ENCODE measurements around the gene CCNI. TPM values are rescaled to one million over a fixed set of nuclear protein-coding genes. Genes with fewer than 3 reads are reported as not detected.
A peak's percentile ranks its signal among the peaks of the same experiment; 100 is the strongest.
"Not testable (repeated sequence)": the region's sequence is repeated elsewhere in the genome, so short reads cannot be mapped to it uniquely, and the experiment has no call there.

Gene CCNI
- total RNA-seq, 2 donors from 2014 or later, result 182 to 227 TPM

DNA sequence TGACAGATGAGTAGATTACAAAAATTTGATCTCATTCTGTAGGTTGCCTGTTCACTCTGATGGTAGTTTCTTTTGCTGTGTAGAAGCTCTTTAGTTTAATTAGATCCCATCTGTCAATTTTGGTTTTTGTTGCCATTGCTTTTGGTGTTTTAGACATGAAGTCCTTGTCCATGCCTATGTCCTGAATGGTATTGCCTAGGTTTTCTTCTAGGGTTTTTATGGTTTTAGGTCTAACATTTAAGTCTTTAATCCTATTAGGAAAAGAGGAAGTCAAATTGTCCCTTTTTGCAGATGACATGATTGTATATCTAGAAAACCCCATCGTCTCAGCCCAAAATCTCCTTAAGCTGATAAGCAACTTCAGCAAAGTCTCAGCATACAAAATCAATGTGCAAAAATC lies 11.2 kb upstream of the CCNI start:
- intact Hi-C loops (cut with DNase I, micrococcal nuclease); DNase-seq; ATAC-seq: not testable (repeated sequence)

GRCh38 chr4:77084019-77084639 lies 8.3 kb upstream of the CCNI start:
- no peak for ATAC-seq
- intact Hi-C loops (cut with DNase I, micrococcal nuclease), result no loop called here
- no peak for DNase-seq

DNA sequence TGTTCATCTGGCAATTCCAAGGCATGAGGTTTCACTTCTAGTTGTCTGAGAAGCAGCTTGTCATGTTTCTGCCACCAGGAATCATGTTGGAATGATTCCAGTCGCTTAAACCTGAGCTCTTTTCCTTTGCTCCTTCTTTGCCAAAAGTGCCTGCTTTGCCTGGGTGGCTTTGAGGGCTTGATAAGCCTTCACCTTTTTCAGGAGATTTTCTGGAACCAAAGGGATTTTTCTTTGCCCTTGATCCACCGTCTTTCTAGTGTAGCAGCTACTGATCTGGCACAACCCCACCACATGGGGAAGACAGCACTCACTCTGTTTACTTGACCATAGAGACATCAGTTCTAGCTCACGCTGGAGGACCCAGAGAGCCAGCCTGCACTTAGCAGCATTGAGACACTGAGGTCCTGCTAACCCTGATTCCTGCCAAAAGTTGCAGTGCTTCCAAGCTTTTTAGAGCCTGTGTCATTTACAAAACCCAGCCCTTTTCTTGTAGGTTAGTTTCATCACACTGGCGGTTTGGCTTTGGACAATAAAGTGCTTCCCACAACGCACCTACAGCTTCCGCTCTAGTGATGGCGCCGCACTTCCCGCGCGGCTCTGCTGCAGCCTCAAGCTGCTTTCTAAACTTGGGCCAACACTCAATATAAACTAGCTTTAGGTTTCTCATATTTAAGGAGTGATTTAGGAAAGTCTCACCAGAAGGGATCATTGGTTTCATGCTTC lies 7.3 kb upstream of the CCNI start:
- DNase-seq (no peak), ATAC-seq (no peak)
- intact Hi-C loops (cut with DNase I, micrococcal nuclease), result no loop called here

DNA sequence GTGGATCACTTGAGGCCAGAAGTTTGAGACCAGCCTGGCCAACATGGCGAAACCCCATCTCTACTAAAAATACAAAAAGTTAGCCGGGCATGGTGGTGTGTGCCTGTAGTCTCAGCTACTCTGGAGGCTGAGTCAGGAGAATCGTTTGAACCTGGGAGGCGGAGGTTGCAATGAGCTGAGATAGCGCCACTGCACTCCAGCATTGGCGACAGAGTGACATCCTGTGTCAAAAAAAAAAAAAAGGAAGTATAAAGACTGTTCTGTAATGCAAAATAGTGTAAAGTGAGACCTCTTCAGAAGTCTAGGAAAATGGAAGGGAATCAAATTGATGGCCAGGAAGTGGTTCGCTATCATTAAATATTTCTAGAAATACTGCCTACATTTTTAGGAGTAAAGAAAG lies 5.0 kb upstream of the CCNI start:
- intact Hi-C loops (cut with DNase I, micrococcal nuclease); ATAC-seq; DNase-seq: not testable (repeated sequence)

DNA sequence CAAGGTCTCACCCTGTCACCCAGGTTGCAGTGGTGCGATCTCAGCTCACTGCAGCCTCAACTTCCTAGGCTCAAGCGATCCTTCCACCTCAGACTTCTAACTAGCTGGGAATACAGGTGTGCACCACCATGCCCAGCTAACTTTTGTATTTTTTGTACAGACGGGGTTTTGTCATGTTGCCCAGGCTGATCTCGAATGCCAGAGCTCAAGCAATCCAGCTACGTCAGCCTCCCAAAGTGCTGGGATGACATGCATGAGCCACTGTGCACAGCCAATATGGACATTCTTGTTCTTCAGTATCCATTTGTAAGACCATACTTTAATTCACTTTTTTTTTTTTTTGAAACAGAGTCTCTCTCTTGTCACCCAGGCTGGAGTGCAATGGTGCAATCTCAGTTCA lies 3.5 kb upstream of the CCNI start:
- intact Hi-C loops (cut with DNase I, micrococcal nuclease), result no loop called here

GRCh38 chr4:77078401-77078800 lies 2.6 kb upstream of the CCNI start:
- intact Hi-C loops (cut with DNase I, micrococcal nuclease), result no loop called here
- DNase-seq (no peak), ATAC-seq (no peak)

More for the DNA sequence above, 3.5 kb upstream of the CCNI start:
- DNase-seq (no peak), ATAC-seq (no peak)

DNA sequence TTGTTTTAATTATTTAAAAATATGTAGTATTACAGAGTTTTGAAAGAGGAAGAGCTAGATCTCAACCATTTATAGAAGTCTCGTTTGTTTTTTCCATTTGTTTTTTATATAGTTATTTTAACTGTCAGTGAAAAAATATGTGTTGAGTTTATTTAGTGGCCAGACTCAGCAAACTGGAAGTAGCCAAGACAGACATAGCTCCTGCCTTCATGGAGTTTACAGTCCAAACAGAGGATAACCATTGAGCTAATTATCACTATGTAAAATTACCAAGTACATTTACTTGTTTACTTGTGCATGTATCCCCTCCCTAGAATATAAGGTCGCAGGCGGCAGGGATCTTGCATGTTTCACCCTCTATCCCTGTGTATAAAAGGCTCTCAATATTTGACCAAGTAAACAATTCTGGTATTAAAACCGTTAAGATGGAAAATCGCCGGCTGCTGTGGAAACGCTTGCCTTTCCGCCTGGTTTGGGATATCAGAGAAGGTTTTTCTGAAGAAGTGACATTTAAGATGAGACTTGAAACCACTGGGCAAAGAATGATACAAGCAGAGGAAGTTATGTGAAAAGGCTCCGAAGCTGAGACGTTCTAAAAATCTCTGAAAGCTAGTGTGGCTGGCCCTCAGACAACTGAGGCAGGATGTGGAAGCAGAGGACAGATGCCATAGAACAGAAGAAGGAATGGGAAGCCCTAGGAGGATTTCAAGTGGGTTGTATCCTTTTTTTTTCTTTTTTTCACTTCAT lies 1.3 kb upstream of the CCNI start:
- intact Hi-C loops (cut with DNase I, micrococcal nuclease), result no loop called here
- no peak for ATAC-seq
- DNase-seq, result no peak

DNA sequence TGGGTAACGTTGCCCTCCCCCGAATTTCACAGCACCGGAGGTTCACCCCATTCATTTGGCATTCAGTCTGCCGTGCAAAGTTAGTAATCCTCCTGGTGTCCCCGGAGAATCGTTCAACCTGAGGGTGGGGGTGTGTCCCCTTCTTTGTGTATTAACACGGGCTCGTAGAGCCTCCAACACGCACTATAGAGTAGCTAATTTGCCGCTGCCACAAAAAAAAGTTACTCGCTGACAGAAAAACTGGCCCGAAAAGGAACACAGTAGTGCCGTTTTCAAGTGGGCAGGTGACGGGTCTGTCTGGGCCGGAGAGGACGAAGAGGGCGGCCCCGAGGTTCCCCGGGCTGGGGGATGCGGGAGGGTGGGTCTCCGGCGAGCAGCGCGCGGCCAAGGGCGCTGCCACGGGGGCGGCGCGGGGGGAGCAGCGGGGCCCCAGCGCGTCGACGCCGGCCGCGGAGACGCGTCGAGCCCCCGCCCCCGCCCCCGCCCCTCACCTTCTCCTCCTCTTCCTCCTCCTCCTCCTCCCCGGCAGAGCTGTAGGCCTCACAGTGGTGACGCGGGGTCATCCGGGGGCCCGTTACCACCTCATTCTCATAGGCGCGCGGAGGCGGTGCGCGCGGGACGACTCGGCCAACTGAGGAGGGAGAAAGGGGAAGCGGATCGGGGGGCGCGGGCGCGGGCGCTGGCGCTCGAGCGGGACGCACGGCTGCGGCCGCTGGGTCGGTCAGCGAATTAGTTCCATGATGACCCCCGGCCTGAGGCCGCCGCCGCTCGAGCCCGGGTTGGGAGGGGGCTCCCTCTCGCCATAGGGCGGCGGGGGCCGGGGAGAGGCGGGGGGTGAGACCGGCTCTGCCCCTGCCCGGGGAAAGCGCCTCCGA lies 571 bp downstream of the CCNI start:
- intact Hi-C loops (cut with DNase I, micrococcal nuclease), result no loop called here
- peak; percentile 58 for ATAC-seq
- DNase-seq, result peak; percentile 76 to 80

DNA sequence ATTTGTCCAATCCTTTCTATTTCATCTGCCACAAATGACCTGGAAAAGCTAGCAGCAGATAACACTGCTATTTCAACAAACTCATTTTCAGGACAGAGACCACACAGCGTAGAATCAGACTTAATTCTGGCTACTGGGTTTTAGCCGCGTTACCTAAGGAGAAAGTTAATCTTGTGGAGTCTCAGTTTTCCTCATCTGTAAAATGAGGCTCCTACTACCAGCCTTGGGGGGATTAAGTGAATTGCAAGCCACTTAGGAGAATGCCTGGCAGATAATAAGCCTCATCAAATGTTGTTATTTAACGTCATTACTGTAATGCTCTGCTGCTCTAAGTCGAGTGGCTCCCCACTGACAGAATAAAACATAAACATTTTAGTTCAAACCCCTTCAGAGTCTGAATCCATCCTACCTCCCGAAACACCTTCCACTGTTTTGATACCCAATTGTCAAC lies 1.4 kb downstream of the CCNI start:
- ATAC-seq (no peak), DNase-seq (no peak)
- intact Hi-C loops (cut with DNase I, micrococcal nuclease), result no loop called here

DNA sequence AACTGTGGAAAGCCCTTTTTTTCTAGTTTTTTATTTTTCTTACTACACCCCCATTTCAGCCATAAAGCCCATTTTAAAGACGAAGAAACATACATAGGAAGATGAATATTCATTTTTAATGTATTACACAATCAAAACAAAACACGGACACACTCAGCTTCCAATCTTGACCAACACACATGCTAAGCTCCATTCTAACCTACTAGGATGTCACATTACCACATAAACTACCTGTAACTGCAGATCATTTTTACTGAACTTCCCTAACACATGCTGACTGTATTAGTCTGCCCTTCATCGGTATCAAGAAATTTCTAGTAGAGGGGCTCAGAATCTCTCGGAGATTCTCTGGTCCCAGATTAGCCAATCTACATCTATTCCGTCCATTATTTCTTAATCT lies 1.8 kb downstream of the CCNI start:
- ATAC-seq (no peak), DNase-seq (no peak)
- intact Hi-C loops (cut with DNase I, micrococcal nuclease), result no loop called here

- no peak for DNase-seq
- intact Hi-C loops (cut with DNase I, micrococcal nuclease), result no loop called here
- no peak for ATAC-seq
Measured at GRCh38 chr4:77073106-77073809, 2.5 kb downstream of the CCNI start.

DNA sequence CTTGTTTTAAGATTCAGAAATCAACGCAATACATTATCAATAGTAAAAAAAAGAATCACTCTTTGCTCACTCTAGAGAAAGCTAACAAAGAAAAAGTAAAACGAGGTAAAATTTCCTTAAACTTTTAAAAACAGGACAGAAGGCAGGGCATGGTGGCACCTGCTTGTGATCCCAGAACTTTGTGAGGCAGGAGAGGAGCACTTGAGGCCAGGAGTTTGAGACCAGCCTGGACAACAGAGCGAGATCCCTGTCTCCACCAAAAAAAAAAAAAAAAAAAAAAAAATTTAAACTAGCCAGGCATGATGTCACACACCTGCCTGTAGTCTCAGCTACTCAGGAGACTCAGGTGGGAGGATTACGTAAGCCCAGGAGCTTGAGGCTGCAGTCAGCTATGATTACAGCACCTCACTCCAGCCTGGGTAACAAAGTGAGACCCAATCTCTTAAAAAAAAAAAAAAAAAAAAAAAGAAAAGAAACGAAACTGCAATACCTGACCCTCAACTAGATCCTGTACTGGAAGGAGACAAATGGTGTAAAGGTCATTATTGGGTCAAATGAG lies 3.5 kb downstream of the CCNI start:
- intact Hi-C loops (cut with DNase I, micrococcal nuclease), result no loop called here
- DNase-seq, result no peak
- no peak for ATAC-seq

DNA sequence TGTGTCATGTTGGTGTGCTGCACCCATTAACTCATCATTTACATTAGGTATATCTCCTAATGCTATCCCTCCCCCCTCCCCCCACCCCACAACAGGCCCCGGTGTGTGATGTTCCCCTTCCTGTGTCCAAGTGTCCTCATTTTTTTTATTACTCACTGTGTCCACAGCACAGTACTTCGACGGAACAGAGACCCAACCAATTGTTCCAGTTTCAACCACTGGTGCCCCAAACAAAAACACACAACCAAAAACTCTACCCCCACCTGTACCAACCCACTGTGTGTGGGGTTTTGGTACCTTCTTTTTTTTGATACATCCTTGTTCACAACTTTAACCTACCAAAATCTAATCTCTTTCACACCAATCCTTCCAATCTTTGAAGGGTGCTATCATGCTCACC lies 6.3 kb downstream of the CCNI start:
- intact Hi-C loops (cut with DNase I, micrococcal nuclease); ATAC-seq: not testable (repeated sequence)

GRCh38 chr4:77065382-77065781 lies 10.4 kb downstream of the CCNI start:
- intact Hi-C loops (cut with DNase I, micrococcal nuclease), result no loop called here
- DNase-seq, result no peak
- ATAC-seq, result no peak

More for the DNA sequence above, 6.3 kb downstream of the CCNI start:
- not testable (repeated sequence) for DNase-seq

DNA sequence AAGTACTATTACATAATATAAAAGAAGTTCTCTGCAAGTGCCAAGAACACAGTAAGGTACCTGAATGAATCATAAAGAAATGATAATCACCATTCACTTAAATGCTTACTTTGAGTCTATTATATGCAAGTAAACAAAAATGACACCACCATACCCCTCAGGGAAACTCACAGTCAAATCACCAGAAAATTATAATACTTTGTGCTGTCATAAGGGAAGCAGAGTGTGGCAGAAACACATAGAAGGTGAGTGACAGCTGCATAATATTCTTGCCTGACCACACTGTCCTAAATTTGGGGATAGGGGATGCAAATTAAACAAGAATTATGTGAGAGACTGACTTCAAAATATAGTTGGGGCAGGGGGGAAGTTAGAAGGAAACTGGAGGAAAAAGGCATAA lies 12.9 kb downstream of the CCNI start:
- no peak for DNase-seq
- intact Hi-C loops (cut with DNase I, micrococcal nuclease), result no loop called here
- ATAC-seq, result no peak

DNA sequence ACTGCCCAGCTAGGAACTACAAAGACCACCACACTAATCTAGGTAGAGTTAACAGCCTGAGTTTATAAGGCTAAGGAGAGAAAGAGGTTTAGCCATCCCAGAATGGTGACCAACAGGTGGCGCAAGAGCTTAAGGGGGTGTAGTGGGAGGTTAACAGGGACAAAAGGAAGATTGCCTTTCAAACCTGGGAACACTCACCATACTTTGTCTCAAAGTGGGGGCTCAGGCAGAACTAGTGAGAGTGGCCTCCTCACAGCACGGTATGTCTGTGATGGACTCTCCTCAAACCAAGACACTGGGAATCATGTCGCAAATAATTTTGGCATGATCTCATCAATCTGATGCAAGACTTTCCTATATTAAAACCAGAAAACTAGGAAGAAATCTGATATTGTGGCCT lies 23.4 kb downstream of the CCNI start:
- DNase-seq (peak; percentile 46 to 79), ATAC-seq (peak; percentile 57)
- intact Hi-C loops (cut with DNase I, micrococcal nuclease), result loop anchor here in 1 of 2 donors (10.0 kb wide), 1 partner anchor 152 kb away; no protein-coding TSS in a partner anchor

- no peak for ATAC-seq
- intact Hi-C loops (cut with DNase I, micrococcal nuclease), result loop anchor here in 1 of 2 donors (10.0 kb wide), 1 partner anchor 154 kb away; no protein-coding TSS in a partner anchor
Measured at GRCh38 chr4:77050962-77051361, 24.8 kb downstream of the CCNI start.

DNA sequence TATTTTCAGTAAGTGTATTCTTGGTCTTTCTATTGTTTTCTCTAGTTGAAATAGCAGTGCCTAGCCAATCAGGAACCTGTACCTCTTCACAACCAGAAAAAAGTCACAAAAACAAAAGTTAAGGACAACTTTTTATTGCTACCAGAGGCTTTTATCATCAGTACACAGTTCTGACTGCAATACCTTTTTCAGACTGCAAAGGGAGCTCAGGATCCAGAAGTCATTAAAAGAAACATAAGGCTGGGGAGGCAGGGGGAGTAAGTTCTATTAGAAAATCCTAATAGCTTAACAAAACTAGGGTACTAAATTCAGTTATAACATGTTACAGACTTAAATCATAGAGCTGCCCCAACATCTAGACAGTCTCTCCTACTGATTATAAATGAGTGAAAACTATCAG lies 28.8 kb downstream of the CCNI start:
- ATAC-seq (peak; percentile 39), DNase-seq (no peak)
- intact Hi-C loops (cut with DNase I, micrococcal nuclease), result loop anchor here in 1 of 2 donors (10.0 kb wide), 2 partner anchors 92 to 532 kb away; no protein-coding TSS in a partner anchor

More at GRCh38 chr4:77050962-77051361, 24.8 kb downstream of the CCNI start:
- DNase-seq, result no peak
